H1 (cell line): ENCODE measurements around the gene CLCN5. TPM values are rescaled to one million over a fixed set of nuclear protein-coding genes. Genes with fewer than 3 reads are reported as not detected.

Experiments used
- SP1 ChIP-seq: IDR thresholded peaks from 2 replicates; pipeline ENCODE4 v1.6.1; 2011; ENCODE audit warnings: low read depth, low read length
- polyA plus RNA-seq, 7 experiments: library from polyadenylated mRNA; depleted of rRNA in 3 of 7; stranded (reverse) in 5 of 7; unstranded in 2 of 7; fragments of >200 nt in 5 of 7; fragments of 200-250 nt in 2 of 7; gene quantifications; 1 replicate in 5 of 7; 2 replicates in 1 of 7; 4 replicates in 1 of 7; pipeline versions ENCODE4 v1.2.1 to v1.2.3, GENCODE V29; 2011 to 2013; ENCODE audit warnings: missing spikeins in 2 of 7, mixed read lengths in 2 of 7
- total RNA-seq: library from RNA; stranded (reverse); fragmentation: NEBNext Ultra II Directional; extraction: Animal tissue kit (Norgen Biotek cat#: 25700); gene quantifications from 2 replicates; pipeline ENCODE4 v1.2.1, GENCODE V29; 2021

The CLCN5 gene
- total and polyA plus RNA-seq, 2 of the 8 experiments (the other 6 are each of a cell fraction or from before 2014, with no cell fraction given) = 4.2 to 9.7 TPM

DNA sequence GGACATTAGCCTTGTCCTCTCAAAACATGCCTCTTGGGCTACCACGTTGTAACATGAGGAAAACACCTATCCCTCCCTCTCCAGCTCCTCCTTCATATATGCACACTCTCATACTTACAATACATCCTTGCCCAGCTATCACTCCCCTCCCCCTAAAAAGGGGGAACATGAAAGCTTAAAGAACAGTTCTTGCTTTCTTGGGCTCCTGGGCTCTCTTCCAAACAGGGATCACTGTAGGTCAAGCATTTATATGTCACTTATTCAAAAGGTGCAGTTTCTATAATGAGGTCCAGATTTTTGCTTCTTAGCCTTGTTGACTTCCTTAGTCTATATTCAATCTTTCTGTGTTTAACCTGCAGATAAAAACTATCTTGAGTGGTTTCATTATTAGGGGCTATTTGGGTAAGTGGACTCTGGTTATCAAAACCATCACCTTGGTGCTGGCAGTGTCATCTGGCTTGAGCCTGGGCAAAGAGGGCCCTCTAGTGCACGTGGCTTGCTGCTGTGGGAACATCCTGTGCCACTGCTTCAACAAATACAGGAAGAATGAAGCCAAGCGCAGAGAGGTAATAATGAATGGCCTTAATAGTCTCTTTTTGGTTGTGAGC lies 159.0 kb downstream of the CLCN5 start (continued):
- TF ChIP-seq SP1 = no peak
